K562 (cell line): ENCODE measurements around the gene ZMYND19. TPM values are rescaled to one million over a fixed set of nuclear protein-coding genes. Genes with fewer than 3 reads are reported as not detected.

Source experiments
- C11orf30 ChIP-seq: fragments of 450-650 bp; IDR thresholded peaks from 2 replicates; pipeline ENCODE4 v1.6.1; 2016; ENCODE audit warnings: low read depth, mild to moderate bottlenecking
- DMBX1 ChIP-seq: fragments of 250-450 bp; sonication (Bioruptor Pico); IDR thresholded peaks from 2 replicates; pipeline ENCODE4 v1.8.0; 2022; ENCODE audit warnings: inconsistent platforms, mild to moderate bottlenecking, moderate library complexity, borderline replicate concordance
- FOXM1 ChIP-seq, 2 experiments: fragments of 450-650 bp in 1 of 2; sonication (generic) in 1 of 2; formaldehyde crosslinking in 1 of 2; IDR thresholded peaks; 2 replicates each; pipeline versions ENCODE4 v1.6.1 to v1.9.0; 2017 to 2022; ENCODE audit warnings: low read depth in 2 of 2, mild to moderate bottlenecking in 2 of 2, missing genetic modification reagents in 1 of 2, moderate library complexity in 1 of 2
- FOXP1 ChIP-seq: sonication (generic); formaldehyde crosslinking; IDR thresholded peaks from 2 replicates; pipeline ENCODE4 v1.8.0; 2022; ENCODE audit warnings: mild to moderate bottlenecking, missing genetic modification reagents
- PYGO2 ChIP-seq: fragments of 450-650 bp; IDR thresholded peaks from 2 replicates; pipeline ENCODE4 v1.6.1; 2016; ENCODE audit warnings: mild to moderate bottlenecking, missing genetic modification characterization, moderate library complexity, missing compliant biosample characterization
- SOX6 ChIP-seq: fragments of 450-650 bp; IDR thresholded peaks from 2 replicates; pipeline ENCODE4 v1.6.1; 2014; ENCODE audit warnings: mild to moderate bottlenecking
- ZNF518B ChIP-seq: fragments of 250-450 bp; sonication (Bioruptor Pico); IDR thresholded peaks from 2 replicates; pipeline ENCODE4 v1.5.0; 2021; ENCODE audit warnings: mild to moderate bottlenecking, moderate library complexity
- ZNF740 ChIP-seq, 3 experiments: fragments of 200-800 bp in 1 of 3; sonication (Bioruptor generic) in 1 of 3; sonication (generic) in 1 of 3; formaldehyde crosslinking in 1 of 3; IDR thresholded peaks; 2 replicates each; pipeline versions ENCODE4 v1.6.1 to v1.8.0; 2016 to 2022; ENCODE audit warnings: mild to moderate bottlenecking in 2 of 3, missing compliant biosample characterization in 2 of 3, missing genetic modification characterization in 2 of 3, missing genetic modification reagents in 1 of 3
- polyA plus RNA-seq, 8 experiments: library from polyadenylated mRNA; depleted of rRNA in 4 of 8; stranded (reverse) in 5 of 8; unstranded in 3 of 8; fragments of >200 nt; fragmentation: Nextera tagmentation in 2 of 8; fragmentation: Illumina TruSeq in 1 of 8; extraction: Ambion mirVana in 2 of 8; extraction: Trizol in 1 of 8; gene quantifications; 2 replicates each; pipeline versions ENCODE4 v1.2.1 to v1.2.3, GENCODE V29; 2011 to 2014; ENCODE audit warnings: inconsistent platforms in 1 of 8, missing spikeins in 1 of 8
- total RNA-seq, 7 experiments: library from RNA; depleted of rRNA in 6 of 7; stranded (reverse); fragments of >200 nt in 6 of 7; fragmentation: Illumina TruSeq in 2 of 7; extraction: Trizol in 2 of 7; gene quantifications; 2 replicates each; pipeline versions ENCODE4 v1.2.1 to v1.2.3, GENCODE V29; 2011 to 2021; ENCODE audit warnings: low replicate concordance in 1 of 7
- TF ChIP-seq, protein P1 (sequence below): fragments of 450-650 bp; IDR thresholded peaks from 2 replicates; pipeline ENCODE4 v1.6.1; 2018; ENCODE audit not compliant: partially characterized antibody
- TF ChIP-seq, protein P2 (sequence below): IDR thresholded peaks from 3 replicates; pipeline ENCODE4 v1.6.1; 2011; ENCODE audit warnings: borderline replicate concordance, mild to moderate bottlenecking; ENCODE audit not compliant: insufficient read length, insufficient read depth

ZMYND19 gene
- total and polyA plus RNA-seq, 9 of the 15 experiments (the other 6 are each of a cell fraction or from before 2014, with no cell fraction given), result 1.0 to 86.7 (median 44.0) TPM

GRCh38 chr9:137534256-137535119 is 55.8 kb downstream of the ZMYND19 start (continued):
- TF ChIP-seq, protein P1, sequence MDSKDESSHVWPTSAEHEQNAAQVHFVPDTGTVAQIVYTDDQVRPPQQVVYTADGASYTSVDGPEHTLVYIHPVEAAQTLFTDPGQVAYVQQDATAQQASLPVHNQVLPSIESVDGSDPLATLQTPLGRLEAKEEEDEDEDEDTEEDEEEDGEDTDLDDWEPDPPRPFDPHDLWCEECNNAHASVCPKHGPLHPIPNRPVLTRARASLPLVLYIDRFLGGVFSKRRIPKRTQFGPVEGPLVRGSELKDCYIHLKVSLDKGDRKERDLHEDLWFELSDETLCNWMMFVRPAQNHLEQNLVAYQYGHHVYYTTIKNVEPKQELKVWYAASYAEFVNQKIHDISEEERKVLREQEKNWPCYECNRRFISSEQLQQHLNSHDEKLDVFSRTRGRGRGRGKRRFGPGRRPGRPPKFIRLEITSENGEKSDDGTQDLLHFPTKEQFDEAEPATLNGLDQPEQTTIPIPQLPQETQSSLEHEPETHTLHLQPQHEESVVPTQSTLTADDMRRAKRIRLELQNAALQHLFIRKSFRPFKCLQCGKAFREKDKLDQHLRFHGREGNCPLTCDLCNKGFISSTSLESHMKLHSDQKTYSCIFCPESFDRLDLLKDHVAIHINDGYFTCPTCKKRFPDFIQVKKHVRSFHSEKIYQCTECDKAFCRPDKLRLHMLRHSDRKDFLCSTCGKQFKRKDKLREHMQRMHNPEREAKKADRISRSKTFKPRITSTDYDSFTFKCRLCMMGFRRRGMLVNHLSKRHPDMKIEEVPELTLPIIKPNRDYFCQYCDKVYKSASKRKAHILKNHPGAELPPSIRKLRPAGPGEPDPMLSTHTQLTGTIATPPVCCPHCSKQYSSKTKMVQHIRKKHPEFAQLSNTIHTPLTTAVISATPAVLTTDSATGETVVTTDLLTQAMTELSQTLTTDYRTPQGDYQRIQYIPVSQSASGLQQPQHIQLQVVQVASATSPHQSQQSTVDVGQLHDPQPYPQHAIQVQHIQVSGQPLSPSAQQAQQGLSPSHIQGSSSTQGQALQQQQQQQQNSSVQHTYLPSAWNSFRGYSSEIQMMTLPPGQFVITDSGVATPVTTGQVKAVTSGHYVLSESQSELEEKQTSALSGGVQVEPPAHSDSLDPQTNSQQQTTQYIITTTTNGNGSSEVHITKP, result no peak
- no peak for TF ChIP-seq DMBX1 (CRISPR knock-in tag)
- TF ChIP-seq ZNF518B (CRISPR knock-in tag), result no peak
- no peak for TF ChIP-seq FOXM1 (IDR thresholded peaks at IDR 0.05; ENCODE audit: low read depth)
- TF ChIP-seq FOXM1 (CRISPR knock-in tag; IDR thresholded peaks at IDR 0.05; ENCODE audit: low read depth), result no peak
- TF ChIP-seq ZNF740 (CRISPR knock-in tag; IDR thresholded peaks at IDR 0.05), result no peak
- TF ChIP-seq ZNF740 (tag; IDR thresholded peaks at IDR 0.05), result no peak
- no peak for TF ChIP-seq FOXP1 (CRISPR knock-in tag)
- no peak for TF ChIP-seq SOX6
- no peak for TF ChIP-seq C11orf30
- TF ChIP-seq PYGO2 (tag), result no peak
- TF ChIP-seq, protein P2, sequence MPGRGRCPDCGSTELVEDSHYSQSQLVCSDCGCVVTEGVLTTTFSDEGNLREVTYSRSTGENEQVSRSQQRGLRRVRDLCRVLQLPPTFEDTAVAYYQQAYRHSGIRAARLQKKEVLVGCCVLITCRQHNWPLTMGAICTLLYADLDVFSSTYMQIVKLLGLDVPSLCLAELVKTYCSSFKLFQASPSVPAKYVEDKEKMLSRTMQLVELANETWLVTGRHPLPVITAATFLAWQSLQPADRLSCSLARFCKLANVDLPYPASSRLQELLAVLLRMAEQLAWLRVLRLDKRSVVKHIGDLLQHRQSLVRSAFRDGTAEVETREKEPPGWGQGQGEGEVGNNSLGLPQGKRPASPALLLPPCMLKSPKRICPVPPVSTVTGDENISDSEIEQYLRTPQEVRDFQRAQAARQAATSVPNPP, result no peak
